AG04450 (cell line): ENCODE measurements around the gene CCR7. TPM values are rescaled to one million over a fixed set of nuclear protein-coding genes. Genes with fewer than 3 reads are reported as not detected.

Experiments
- CTCF ChIA-PET: fragments of 300-600, 350-600 bp; formaldehyde crosslinking; extraction: SDS; loops from one replicate; lab custom pipeline; 2022; ENCODE audit warnings: antibody characterized with exemption, inconsistent platforms; lab: Charles Lee
- POLR2A ChIA-PET: fragments of 350-600 bp; formaldehyde crosslinking; extraction: SDS; loops from one replicate; lab custom pipeline; 2021; ENCODE audit warnings: antibody characterized with exemption, inconsistent platforms; lab: Yijun Ruan, JAX
- DNase-seq: peaks from one replicate; pipeline ENCODE4 v3.0.0-alpha.2; 2011; ENCODE audit warnings: low read depth, low spot score
- H3K27ac ChIP-seq: one replicate; pipeline ENCODE4 v1.5.1; 2012; ENCODE audit warnings: low read depth, low read length, control low read depth
- H3K27me3 ChIP-seq: one replicate; pipeline ENCODE4 v1.6.0; 2012; ENCODE audit warnings: low read length; ENCODE audit not compliant: control insufficient read depth, insufficient read depth
- H3K4me3 ChIP-seq: 2 replicates; pipeline ENCODE4 v1.5.1; 2011; ENCODE audit warnings: mild to moderate bottlenecking, low read depth, low read length, control low read depth
- H3K9me3 ChIP-seq: 2 replicates; pipeline ENCODE4 v1.5.1; 2012; ENCODE audit warnings: low read length; ENCODE audit not compliant: control insufficient read depth, insufficient read depth
- polyA plus RNA-seq: library from polyadenylated mRNA; depleted of rRNA; stranded (reverse); fragments of >200 nt; gene quantifications from 2 replicates; pipeline ENCODE4 v1.2.3, GENCODE V29; 2011
- TF ChIP-seq, protein P1 (sequence below): IDR thresholded peaks from 2 replicates; pipeline ENCODE4 v1.5.1; 2011; ENCODE audit warnings: low read depth, low read length, control low read depth, inconsistent platforms

Gene CCR7
- polyA plus RNA-seq, 1 experiment: 0.22 TPM

DNA sequence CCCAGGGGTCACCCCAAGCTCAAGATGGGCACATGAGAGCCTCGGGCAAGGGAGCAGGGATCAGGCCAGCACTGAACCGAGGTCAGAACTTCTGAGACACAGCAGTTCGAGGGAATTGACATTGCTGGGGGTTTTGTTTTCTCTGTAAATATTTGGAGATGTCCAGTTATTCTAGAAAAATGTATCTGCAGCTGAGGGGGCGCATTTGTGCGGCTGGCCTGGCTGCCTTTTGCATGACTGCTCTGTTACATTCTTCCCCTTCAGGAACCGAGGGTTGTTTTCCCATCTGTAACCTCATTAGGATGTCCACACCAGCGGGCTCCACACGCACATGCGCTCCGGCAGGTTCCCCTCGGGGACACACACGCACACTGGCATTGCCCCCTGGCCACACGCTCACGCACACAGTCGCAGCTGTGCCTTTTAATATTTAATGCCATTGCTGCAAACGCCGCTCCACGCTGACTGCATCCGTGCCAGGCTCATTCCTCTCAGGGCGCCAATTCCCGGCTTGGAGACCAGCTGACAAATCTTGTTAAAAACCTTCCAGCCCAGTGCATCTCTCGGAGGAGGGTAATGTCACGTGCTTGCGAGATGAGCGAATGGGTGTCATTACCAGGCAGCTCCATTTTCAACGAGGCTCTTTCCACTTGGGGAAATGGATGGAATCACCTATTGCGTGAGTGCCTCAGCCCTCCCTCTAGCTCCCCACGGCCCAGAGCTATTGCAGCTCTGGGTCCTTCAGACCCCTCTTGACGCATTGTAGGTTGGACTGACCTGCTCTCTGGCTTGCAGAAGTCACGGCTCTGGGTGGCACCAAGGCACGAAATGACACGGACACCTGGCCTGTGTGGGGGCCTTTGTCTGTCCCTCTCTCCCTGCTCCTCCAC lies 13.1 kb downstream of the CCR7 start:
- Histone ChIP-seq H3K9me3 (peaks cover 8% of the 10 kb centered on the region), H3K27ac (peak overlapping the region; percentile 100), H3K27me3 (no peaks in the 10 kb centered on the region), H3K4me3 (peak overlapping the region; percentile 38; the same call in 1 of the 2 replicates)
- ChIA-PET CTCF (interaction anchor here (0.6 to 2.4 kb wide), 3 partner anchors 8 to 76 kb away, joined by 4 to 14 read pairs (median 10); no protein-coding TSS in a partner anchor), POLR2A (interaction anchor here (0.5 to 5.5 kb wide), 18 partner anchors 8 to 1136 kb away, joined by 3 to 64 read pairs (median 7); partner anchors contain the start of gene IGFBP4)
- peak; percentile 95 for DNase-seq
- TF ChIP-seq, protein P1, sequence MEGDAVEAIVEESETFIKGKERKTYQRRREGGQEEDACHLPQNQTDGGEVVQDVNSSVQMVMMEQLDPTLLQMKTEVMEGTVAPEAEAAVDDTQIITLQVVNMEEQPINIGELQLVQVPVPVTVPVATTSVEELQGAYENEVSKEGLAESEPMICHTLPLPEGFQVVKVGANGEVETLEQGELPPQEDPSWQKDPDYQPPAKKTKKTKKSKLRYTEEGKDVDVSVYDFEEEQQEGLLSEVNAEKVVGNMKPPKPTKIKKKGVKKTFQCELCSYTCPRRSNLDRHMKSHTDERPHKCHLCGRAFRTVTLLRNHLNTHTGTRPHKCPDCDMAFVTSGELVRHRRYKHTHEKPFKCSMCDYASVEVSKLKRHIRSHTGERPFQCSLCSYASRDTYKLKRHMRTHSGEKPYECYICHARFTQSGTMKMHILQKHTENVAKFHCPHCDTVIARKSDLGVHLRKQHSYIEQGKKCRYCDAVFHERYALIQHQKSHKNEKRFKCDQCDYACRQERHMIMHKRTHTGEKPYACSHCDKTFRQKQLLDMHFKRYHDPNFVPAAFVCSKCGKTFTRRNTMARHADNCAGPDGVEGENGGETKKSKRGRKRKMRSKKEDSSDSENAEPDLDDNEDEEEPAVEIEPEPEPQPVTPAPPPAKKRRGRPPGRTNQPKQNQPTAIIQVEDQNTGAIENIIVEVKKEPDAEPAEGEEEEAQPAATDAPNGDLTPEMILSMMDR: no peak

GRCh38 chr17:40551091-40551878 lies 14.0 kb downstream of the CCR7 start:
- ChIA-PET CTCF (interaction anchor here (0.6 to 2.4 kb wide), 3 partner anchors 9 to 51 kb away, joined by 3 to 14 read pairs (median 10); no protein-coding TSS in a partner anchor), POLR2A (interaction anchor here (0.8 to 5.5 kb wide), 18 partner anchors 9 to 1137 kb away, joined by 3 to 64 read pairs (median 6); partner anchors contain the start of gene IGFBP4)
- Histone ChIP-seq H3K9me3 (peaks cover 8% of the 10 kb centered on the region), H3K4me3 (peak overlapping the region; percentile 11; the same call in 1 of the 2 replicates), H3K27me3 (no peaks in the 10 kb centered on the region), H3K27ac (peak overlapping the region; percentile 100)
- TF ChIP-seq, protein P1: no peak
- DNase-seq: peak; percentile 99

- TF ChIP-seq, protein P1: no peak
- DNase-seq: no peak
- CTCF ChIA-PET: interaction anchor here (2.0 to 2.4 kb wide), 2 partner anchors 9 to 16 kb away, joined by 10 to 14 read pairs; no protein-coding TSS in a partner anchor
- POLR2A ChIA-PET: interaction anchor here (0.8 to 5.5 kb wide), 15 partner anchors 8 to 207 kb away, joined by 3 to 64 read pairs (median 7); partner anchors contain the start of gene IGFBP4
- peaks cover 8% of the 10 kb centered on the region for H3K9me3 ChIP-seq
- no peaks in the 10 kb centered on the region for H3K27me3 ChIP-seq
- no peak overlapping the region for H3K4me3 ChIP-seq
- peak overlapping the region; percentile 100 for H3K27ac ChIP-seq
These were observed 14.7 kb downstream of the CCR7 start for GRCh38 chr17:40550608-40551007.

- H3K9me3 ChIP-seq: no peaks in the 10 kb centered on the region; the same call in 1 of the 2 replicates
- TF ChIP-seq, protein P1: no peak
- H3K27ac ChIP-seq: peak overlapping the region; percentile 100
- DNase-seq: peak; percentile 85
- CTCF ChIA-PET: interaction anchor here (0.6 to 3.1 kb wide), 5 partner anchors 12 to 1099 kb away, joined by 4 to 22 read pairs (median 9); no protein-coding TSS in a partner anchor
- H3K27me3 ChIP-seq: no peaks in the 10 kb centered on the region
- POLR2A ChIA-PET: interaction anchor here (0.6 to 5.5 kb wide), 9 partner anchors 13 to 287 kb away, joined by 3 to 64 read pairs (median 3); partner anchors contain the start of gene TOP2A
- H3K4me3 ChIP-seq: no peak overlapping the region
These were observed 16.1 kb downstream of the CCR7 start for GRCh38 chr17:40548982-40549685.
